ENCODE measurements around the gene MYRIP. TPM values are rescaled to one million over a fixed set of nuclear protein-coding genes. Genes with fewer than 3 reads are reported as not detected.

Gene MYRIP
- total RNA-seq, 1 experiment from 2014 or later: 1.6 TPM

- TF ChIP-seq ZNF138 (CRISPR knock-in tag; conservative IDR thresholded peaks at IDR 0.05) (no peak), ATF2 (CRISPR knock-in tag; IDR thresholded peaks at IDR 0.05; ENCODE audit: borderline replicate concordance, low read depth) (no peak), ERG (CRISPR knock-in tag; IDR thresholded peaks at IDR 0.05) (no peak), MAX (CRISPR knock-in tag; IDR thresholded peaks at IDR 0.05) (no peak), ZBTB21 (CRISPR knock-in tag; IDR thresholded peaks at IDR 0.05; ENCODE audit: borderline replicate concordance) (no peak), CBFB (CRISPR knock-in tag; IDR thresholded peaks at IDR 0.05; ENCODE audit: low read depth) (no peak), ELF4 (CRISPR knock-in tag; IDR thresholded peaks at IDR 0.05; ENCODE audit: low read depth) (no peak), PRRX2 (CRISPR knock-in tag; IDR thresholded peaks at IDR 0.05) (no peak), IRF2 (CRISPR knock-in tag; IDR thresholded peaks at IDR 0.05; ENCODE audit: borderline replicate concordance, low read depth) (no peak), ZNF532 (CRISPR knock-in tag; IDR thresholded peaks at IDR 0.05; ENCODE audit: borderline replicate concordance) (no peak)
- H3K36me3 Mint-ChIP-seq: 0 out of 2 replicates have a peak, but pooled peaks cover 1% of the 10 kb centered on the region
Observed at GRCh38 chr3:40055956-40056355, 246.5 kb downstream of the MYRIP start.

GRCh38 chr3:40057077-40057476, 247.7 kb downstream of the MYRIP start:
- H3K4me1 Mint-ChIP-seq: no peaks in the 10 kb centered on the region
- no peak for DNase-seq (ENCODE audit: low spot score)
- ChIA-PET POLR2A (no interaction called here), CTCF (no interaction called here)
- no peak for ATAC-seq
- H3K27ac Mint-ChIP-seq: no peak overlapping the region
- H3K9me3 Mint-ChIP-seq: peaks cover 18% of the 10 kb centered on the region
- no peak overlapping the region for H3K4me3 Mint-ChIP-seq
- no peaks in the 10 kb centered on the region; the same call in 1 of the 2 replicates for H3K27me3 Mint-ChIP-seq (ENCODE audit: low read depth)
- H3K36me3 Mint-ChIP-seq: no peaks in the 10 kb centered on the region
- no peak for TF ChIP-seq EMX1 (CRISPR knock-in tag; IDR thresholded peaks at IDR 0.05)
- no peak for TF ChIP-seq MXD4 (CRISPR knock-in tag; IDR thresholded peaks at IDR 0.05; ENCODE audit: borderline replicate concordance)
- no peak for TF ChIP-seq PRDM15 (CRISPR knock-in tag; IDR thresholded peaks at IDR 0.05)
- TF ChIP-seq MLX (CRISPR knock-in tag; IDR thresholded peaks at IDR 0.05): no peak
- TF ChIP-seq FOXP4 (CRISPR knock-in tag; IDR thresholded peaks at IDR 0.05): no peak
- no peak for TF ChIP-seq MAX (CRISPR knock-in tag; IDR thresholded peaks at IDR 0.05)
- TF ChIP-seq NR1H2 (CRISPR knock-in tag; IDR thresholded peaks at IDR 0.05): no peak
- no peak for TF ChIP-seq TCF7 (CRISPR knock-in tag; IDR thresholded peaks at IDR 0.05; ENCODE audit: low read depth)
- TF ChIP-seq ZNF416 (CRISPR knock-in tag; IDR thresholded peaks at IDR 0.05): no peak
- no peak for TF ChIP-seq GRHL2 (CRISPR knock-in tag; IDR thresholded peaks at IDR 0.05; ENCODE audit: insufficient replicate concordance, severe bottlenecking)

More at GRCh38 chr3:40055956-40056355, 246.5 kb downstream of the MYRIP start:
- H3K27ac Mint-ChIP-seq: no peak overlapping the region
- no peaks in the 10 kb centered on the region for H3K4me1 Mint-ChIP-seq
- ChIA-PET CTCF (no interaction called here), POLR2A (no interaction called here)
- H3K9me3 Mint-ChIP-seq: peaks cover 18% of the 10 kb centered on the region
- no peaks in the 10 kb centered on the region; the same call in 1 of the 2 replicates for H3K27me3 Mint-ChIP-seq (ENCODE audit: low read depth)
- DNase-seq (ENCODE audit: low spot score) (no peak), ATAC-seq (no peak)
- H3K4me3 Mint-ChIP-seq: no peak overlapping the region
